GM12878 (cell line): ENCODE measurements around the gene POU2F1. TPM values are rescaled to one million over a fixed set of nuclear protein-coding genes. Genes with fewer than 3 reads are reported as not detected.

Experiments
- BHLHE40 ChIP-seq, 2 experiments: fragments of 450-650 bp in 1 of 2; IDR thresholded peaks; 2 replicates each; pipeline ENCODE4 v1.6.1; 2011 to 2017; ENCODE audit warnings: low read depth in 2 of 2, borderline replicate concordance in 1 of 2, improper control_type of control experiment in 1 of 2, low read length in 1 of 2, mild to moderate bottlenecking in 1 of 2
- BRCA1 ChIP-seq: IDR thresholded peaks from 2 replicates; pipeline ENCODE4 v1.6.1; 2011; ENCODE audit warnings: low read depth, low read length, improper control_type of control experiment
- E2F8 ChIP-seq: fragments of 450-650 bp; IDR thresholded peaks from 2 replicates; pipeline ENCODE4 v1.6.1; 2018; ENCODE audit warnings: mild to moderate bottlenecking, low read depth, moderate library complexity; ENCODE audit not compliant: partially characterized antibody
- EGR1 ChIP-seq, 2 experiments: IDR thresholded peaks; 1 replicate in 1 of 2; 2 replicates in 1 of 2; pipeline ENCODE4 v1.6.1; 2011 to 2012; ENCODE audit warnings: low read depth in 2 of 2, low read length in 2 of 2, borderline replicate concordance in 1 of 2, mild to moderate bottlenecking in 1 of 2, moderate library complexity in 1 of 2
- EZH2 ChIP-seq: IDR thresholded peaks from 2 replicates; pipeline ENCODE4 v1.6.1; 2012; ENCODE audit warnings: low read depth, mild to moderate bottlenecking, control low read depth, inconsistent platforms, low read length, borderline replicate concordance; ENCODE audit not compliant: control insufficient read depth
- GABPA ChIP-seq: IDR thresholded peaks from 2 replicates; pipeline ENCODE4 v1.6.1; 2014; ENCODE audit warnings: antibody characterized with exemption, low read depth, mild to moderate bottlenecking, inconsistent platforms
- HDAC2 ChIP-seq: fragments of 200-600 bp; sonication (generic); IDR thresholded peaks from 2 replicates; pipeline ENCODE4 v1.6.1; 2017
- MEF2A ChIP-seq: IDR thresholded peaks from 2 replicates; pipeline ENCODE4 v1.6.1; 2011; ENCODE audit warnings: low read depth, mild to moderate bottlenecking, low read length, moderate library complexity; ENCODE audit not compliant: insufficient read depth
- MTA3 ChIP-seq: IDR thresholded peaks from 2 replicates; pipeline ENCODE4 v1.6.1; 2012; ENCODE audit warnings: low read length, inconsistent platforms, borderline replicate concordance
- MYB ChIP-seq: fragments of 150-350 bp; IDR thresholded peaks from 2 replicates; pipeline ENCODE4 v1.6.1; 2014; ENCODE audit warnings: mild to moderate bottlenecking, low read depth, low read length, borderline replicate concordance
- NBN ChIP-seq: fragments of 450-650 bp; IDR thresholded peaks from 2 replicates; pipeline ENCODE4 v1.6.1; 2016
- NR2C1 ChIP-seq: fragments of 450-650 bp; IDR thresholded peaks from 2 replicates; pipeline ENCODE4 v1.6.1; 2017; ENCODE audit warnings: antibody characterized with exemption, mild to moderate bottlenecking, moderate library complexity
- PBX3 ChIP-seq: IDR thresholded peaks from 2 replicates; pipeline ENCODE4 v1.6.1; 2011; ENCODE audit warnings: mild to moderate bottlenecking, low read depth, low read length, moderate library complexity; ENCODE audit not compliant: insufficient replicate concordance
- RB1 ChIP-seq: fragments of 450-650 bp; formaldehyde crosslinking; IDR thresholded peaks from 2 replicates; pipeline ENCODE4 v1.6.1; 2017; ENCODE audit warnings: mild to moderate bottlenecking, borderline replicate concordance
- SMAD1 ChIP-seq: fragments of 450-650 bp; IDR thresholded peaks from 2 replicates; pipeline ENCODE4 v1.6.1; 2018; ENCODE audit warnings: mild to moderate bottlenecking, low read depth; ENCODE audit not compliant: partially characterized antibody
- STAT1 ChIP-seq: fragments of 450-650 bp; conservative IDR thresholded peaks from 2 replicates; pipeline ENCODE4 v1.6.1; 2014; ENCODE audit warnings: antibody characterized with exemption, mild to moderate bottlenecking
- TAF1 ChIP-seq: IDR thresholded peaks from 2 replicates; pipeline ENCODE4 v1.6.1; 2011; ENCODE audit warnings: mild to moderate bottlenecking, low read depth, low read length, borderline replicate concordance
- YY1 ChIP-seq: IDR thresholded peaks from 2 replicates; pipeline ENCODE4 v1.6.1; 2011; ENCODE audit warnings: low read depth, mild to moderate bottlenecking, low read length
- ZNF217 ChIP-seq: fragments of 450-650 bp; IDR thresholded peaks from 2 replicates; pipeline ENCODE4 v1.6.1; 2017; ENCODE audit warnings: antibody characterized with exemption, mild to moderate bottlenecking
- ZNF622 ChIP-seq: fragments of 450-650 bp; IDR thresholded peaks from 2 replicates; pipeline ENCODE4 v1.6.1; 2017; ENCODE audit warnings: mild to moderate bottlenecking, inconsistent platforms
- polyA plus RNA-seq, 11 experiments: library from polyadenylated mRNA; depleted of rRNA in 4 of 11; unstranded in 6 of 11; stranded (reverse) in 5 of 11; fragments of >200 nt; fragmentation: Nextera tagmentation in 4 of 11; fragmentation: Illumina TruSeq in 1 of 11; extraction: Ambion mirVana in 4 of 11; extraction: Trizol in 1 of 11; gene quantifications; 1 replicate in 1 of 11; 2 replicates in 10 of 11; pipeline versions ENCODE4 v1.2.1 to v1.2.3, GENCODE V29; 2011 to 2016; ENCODE audit warnings: inconsistent platforms in 2 of 11, missing spikeins in 2 of 11, low read depth in 1 of 11
- total RNA-seq, 4 experiments: library from RNA; depleted of rRNA in 3 of 4; stranded (reverse); fragments of >200 nt in 3 of 4; fragmentation: Illumina TruSeq in 1 of 4; extraction: Trizol in 1 of 4; gene quantifications; 2 replicates each; pipeline versions ENCODE4 v1.2.1 to v1.2.3, GENCODE V29; 2013 to 2021
- TF ChIP-seq, protein P1 (sequence below), 3 experiments: IDR thresholded peaks in 2 of 3; conservative IDR thresholded peaks in 1 of 3; 2 replicates each; pipeline ENCODE4 v1.5.1; 2011; ENCODE audit warnings: low read depth in 3 of 3, low read length in 3 of 3, mild to moderate bottlenecking in 3 of 3, control low read depth in 2 of 3, moderate library complexity in 2 of 3, inconsistent platforms in 1 of 3, mixed read lengths in 1 of 3; ENCODE audit not compliant: control insufficient read depth in 2 of 3, insufficient read depth in 1 of 3; ENCODE audit errors: extremely low read depth in 1 of 3
- TF ChIP-seq, protein P2 (sequence below): IDR thresholded peaks from 2 replicates; pipeline ENCODE4 v1.6.1; 2011; ENCODE audit warnings: borderline replicate concordance, low read depth, mild to moderate bottlenecking, moderate library complexity, low read length; ENCODE audit not compliant: insufficient read depth, poor library complexity, severe bottlenecking

Gene POU2F1
- total and polyA plus RNA-seq, 10 of the 15 experiments (the other 5 are each of a cell fraction or from before 2014, with no cell fraction given), result 2.5 to 21.7 (median 12.5) TPM

- no peak for TF ChIP-seq STAT1
- TF ChIP-seq EZH2, result no peak
- no peak for TF ChIP-seq YY1
- TF ChIP-seq, protein P1, sequence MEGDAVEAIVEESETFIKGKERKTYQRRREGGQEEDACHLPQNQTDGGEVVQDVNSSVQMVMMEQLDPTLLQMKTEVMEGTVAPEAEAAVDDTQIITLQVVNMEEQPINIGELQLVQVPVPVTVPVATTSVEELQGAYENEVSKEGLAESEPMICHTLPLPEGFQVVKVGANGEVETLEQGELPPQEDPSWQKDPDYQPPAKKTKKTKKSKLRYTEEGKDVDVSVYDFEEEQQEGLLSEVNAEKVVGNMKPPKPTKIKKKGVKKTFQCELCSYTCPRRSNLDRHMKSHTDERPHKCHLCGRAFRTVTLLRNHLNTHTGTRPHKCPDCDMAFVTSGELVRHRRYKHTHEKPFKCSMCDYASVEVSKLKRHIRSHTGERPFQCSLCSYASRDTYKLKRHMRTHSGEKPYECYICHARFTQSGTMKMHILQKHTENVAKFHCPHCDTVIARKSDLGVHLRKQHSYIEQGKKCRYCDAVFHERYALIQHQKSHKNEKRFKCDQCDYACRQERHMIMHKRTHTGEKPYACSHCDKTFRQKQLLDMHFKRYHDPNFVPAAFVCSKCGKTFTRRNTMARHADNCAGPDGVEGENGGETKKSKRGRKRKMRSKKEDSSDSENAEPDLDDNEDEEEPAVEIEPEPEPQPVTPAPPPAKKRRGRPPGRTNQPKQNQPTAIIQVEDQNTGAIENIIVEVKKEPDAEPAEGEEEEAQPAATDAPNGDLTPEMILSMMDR (IDR thresholded peaks at IDR 0.05 in 2 of 3, conservative IDR thresholded peaks at IDR 0.05 in 1 of 3; ENCODE audit: control insufficient read depth in 2 of 3, extremely low read depth in 1 of 3, insufficient read depth in 1 of 3, low read depth in 3 of 3, low read length in 3 of 3), result no peak
- TF ChIP-seq MTA3, result no peak
- TF ChIP-seq HDAC2, result no peak
- TF ChIP-seq PBX3, result no peak
- no peak for TF ChIP-seq EGR1 (IDR thresholded peaks at IDR 0.05; ENCODE audit: borderline replicate concordance in 1 of 2, low read depth in 2 of 2, low read length in 2 of 2)
- TF ChIP-seq MEF2A, result no peak
- peak; percentile 92 for TF ChIP-seq NBN
- TF ChIP-seq NR2C1, result peak; percentile 54
- TF ChIP-seq ZNF622, result no peak
- peak in 1 of 2 experiments; percentile 41; a peak in 2 of 4 replicates for TF ChIP-seq BHLHE40 (IDR thresholded peaks at IDR 0.05; ENCODE audit: borderline replicate concordance in 1 of 2, low read depth in 2 of 2, low read length in 1 of 2)
- no peak for TF ChIP-seq BRCA1
- no peak for TF ChIP-seq TAF1
- TF ChIP-seq E2F8, result no peak
- no peak for TF ChIP-seq ZNF217
- no peak for TF ChIP-seq GABPA
- TF ChIP-seq, protein P2, sequence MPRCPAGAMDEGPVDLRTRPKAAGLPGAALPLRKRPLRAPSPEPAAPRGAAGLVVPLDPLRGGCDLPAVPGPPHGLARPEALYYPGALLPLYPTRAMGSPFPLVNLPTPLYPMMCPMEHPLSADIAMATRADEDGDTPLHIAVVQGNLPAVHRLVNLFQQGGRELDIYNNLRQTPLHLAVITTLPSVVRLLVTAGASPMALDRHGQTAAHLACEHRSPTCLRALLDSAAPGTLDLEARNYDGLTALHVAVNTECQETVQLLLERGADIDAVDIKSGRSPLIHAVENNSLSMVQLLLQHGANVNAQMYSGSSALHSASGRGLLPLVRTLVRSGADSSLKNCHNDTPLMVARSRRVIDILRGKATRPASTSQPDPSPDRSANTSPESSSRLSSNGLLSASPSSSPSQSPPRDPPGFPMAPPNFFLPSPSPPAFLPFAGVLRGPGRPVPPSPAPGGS, result no peak
- no peak for TF ChIP-seq SMAD1
- no peak for TF ChIP-seq RB1
- TF ChIP-seq MYB, result no peak
Measured at GRCh38 chr1:167276969-167277368, 56.3 kb downstream of the POU2F1 start (continued).
